Daoy (cell line): ENCODE measurements around the gene PPM1L. TPM values are rescaled to one million over a fixed set of nuclear protein-coding genes. Genes with fewer than 3 reads are reported as not detected.
A peak's percentile ranks its signal among the peaks of the same experiment; 100 is the strongest.
"Not testable (repeated sequence)": the region's sequence is repeated elsewhere in the genome, so short reads cannot be mapped to it uniquely, and the experiment has no call there.

Source experiments
- DNase-seq: peaks from one replicate; pipeline ENCODE4 v3.0.0-alpha.2; 2015; ENCODE audit warnings: low read depth
- total RNA-seq: library from RNA; depleted of rRNA; stranded (reverse); fragments of >200 nt; shearing (Covaris generic); gene quantifications from 2 replicates; pipeline ENCODE4 v1.2.3, GENCODE V29; 2014; rRNA removed

Gene PPM1L
- total RNA-seq = 6.8 TPM in 2 replicates

GRCh38 chr3:160755776-160756304, at the start of gene PPM1L:
TSS of gene PPM1L (plus strand) at chr3:160756231.
- DNase-seq = peak; percentile 72

GRCh38 chr3:160707187-160707794, 48.7 kb upstream of the PPM1L start:
- peak; percentile 52 for DNase-seq

- no peak for DNase-seq
These were observed 46.4 kb upstream of the PPM1L start for GRCh38 chr3:160709477-160710182.

- DNase-seq = not testable (repeated sequence)
These were observed 42.9 kb upstream of the PPM1L start for GRCh38 chr3:160713144-160713543.

GRCh38 chr3:160719710-160720109, 36.3 kb upstream of the PPM1L start:
- no peak for DNase-seq

- DNase-seq = no peak
These were observed 35.8 kb upstream of the PPM1L start for GRCh38 chr3:160720123-160720746.

GRCh38 chr3:160722331-160722730, 33.7 kb upstream of the PPM1L start:
- no peak for DNase-seq

- DNase-seq = no peak
These were observed 30.7 kb upstream of the PPM1L start for GRCh38 chr3:160725338-160725737.

GRCh38 chr3:160735826-160736225, 20.2 kb upstream of the PPM1L start:
- DNase-seq = no peak

GRCh38 chr3:160738048-160738447, 18.0 kb upstream of the PPM1L start:
- DNase-seq = no peak

GRCh38 chr3:160739079-160739478, 17.0 kb upstream of the PPM1L start:
- peak; percentile 61 for DNase-seq

- no peak for DNase-seq
These were observed 9.1 kb upstream of the PPM1L start for GRCh38 chr3:160746976-160747375.

- DNase-seq = no peak
These were observed 8.6 kb upstream of the PPM1L start for GRCh38 chr3:160747422-160747821.

- no peak for DNase-seq
These were observed 7.8 kb upstream of the PPM1L start for GRCh38 chr3:160748231-160748630.

- no peak for DNase-seq
These were observed 7.2 kb upstream of the PPM1L start for GRCh38 chr3:160748787-160749186.

- no peak for DNase-seq
These were observed 2.1 kb upstream of the PPM1L start for GRCh38 chr3:160753953-160754352.

- DNase-seq = peak; percentile 46
These were observed 1.6 kb upstream of the PPM1L start for GRCh38 chr3:160754371-160754854.

- peak; percentile 97 for DNase-seq
These were observed 930 bp upstream of the PPM1L start for GRCh38 chr3:160754855-160755747.

- peak; percentile 5 for DNase-seq
These were observed 1.4 kb downstream of the PPM1L start for GRCh38 chr3:160757233-160758106.

- DNase-seq = no peak
These were observed 3.0 kb downstream of the PPM1L start for GRCh38 chr3:160758929-160759577.
